ENCODE results near the gene NFASC. TPM values are rescaled to one million over a fixed set of nuclear protein-coding genes. Genes with fewer than 3 reads are reported as not detected.

The NFASC gene
- total and polyA plus RNA-seq, 9 of the 15 experiments (the other 6 are each of a cell fraction or from before 2014, with no cell fraction given): 0.03 to 0.16 (median 0.06) TPM; not detected in 6

- H3K4me3 ChIP-seq: no peak overlapping the region
- WGBS (ENCODE audit: insufficient coverage, low coverage, missing lambda C conversion rate): 2% methylated on average over 4 of the region's 4 CpGs
- POLR2A ChIA-PET: interaction anchor here (0.5 to 1.0 kb wide), 3 partner anchors 12 to 421 kb away, joined by 3 read pairs; no protein-coding TSS in a partner anchor
- in situ Hi-C loops (cut with MboI): no loop called here
- H3K27me3 ChIP-seq (ENCODE audit: control insufficient read depth in 2 of 2, insufficient read depth in 2 of 2, low read length in 2 of 2): peaks cover 7 to 11% of the 10 kb centered on the region in 2 experiments; a peak in 3 of 5 replicates
- CTCF ChIA-PET (ENCODE audit: low intra/inter-chr PET ratio): interaction anchor here (0.6 kb wide), 1 partner anchor 1252 kb away, joined by 5 read pairs; no protein-coding TSS in a partner anchor
- DNase-seq (ENCODE audit: extremely low read depth in 1 of 4, low spot score in 3 of 4): no peak
- no peak overlapping the region for H2AFZ ChIP-seq (ENCODE audit: low read depth, low read length)
- no peaks in the 10 kb centered on the region for H3K9me1 ChIP-seq (ENCODE audit: control insufficient read depth, insufficient read depth, low read length)
- no TSS peak for BruUV-seq (replicated peaks)
- no peak for FAIRE-seq
- H3K9me3 ChIP-seq (replicated peaks; ENCODE audit: control insufficient read depth, insufficient read depth, low read depth, low read length): no peaks in the 10 kb centered on the region
- H4K20me1 ChIP-seq (replicated peaks; ENCODE audit: control insufficient read depth, insufficient read depth, low read length): peaks cover 12% of the 10 kb centered on the region; the same call in 1 of the 2 replicates
- H3K4me1 ChIP-seq (replicated peaks in 1 of 2; ENCODE audit: control insufficient read depth in 2 of 2, insufficient read depth in 2 of 2, low read length in 2 of 2): no peaks in the 10 kb centered on the region
- H3K79me2 ChIP-seq (ENCODE audit: control insufficient read depth, insufficient read depth, low read length): no peaks in the 10 kb centered on the region
- TF ChIP-seq ZSCAN29 (IDR thresholded peaks at IDR 0.05) (no peak), TCFL5 (CRISPR knock-in tag; conservative IDR thresholded peaks at IDR 0.05) (no peak), CBX2 (IDR thresholded peaks at IDR 0.05; ENCODE audit: insufficient read depth, low read length, poor library complexity, severe bottlenecking) (no peak), SMAD4 (CRISPR knock-in tag; conservative IDR thresholded peaks at IDR 0.05) (no peak), ZC3H11A (IDR thresholded peaks at IDR 0.05; ENCODE audit: low read depth, low read length) (no peak), SP1 (CRISPR knock-in tag; IDR thresholded peaks at IDR 0.05) (no peak), BRD4 (IDR thresholded peaks at IDR 0.05) (no peak), PRDM10 (IDR thresholded peaks at IDR 0.05; ENCODE audit: partially characterized antibody) (no peak)
- TF ChIP-seq, protein P1, sequence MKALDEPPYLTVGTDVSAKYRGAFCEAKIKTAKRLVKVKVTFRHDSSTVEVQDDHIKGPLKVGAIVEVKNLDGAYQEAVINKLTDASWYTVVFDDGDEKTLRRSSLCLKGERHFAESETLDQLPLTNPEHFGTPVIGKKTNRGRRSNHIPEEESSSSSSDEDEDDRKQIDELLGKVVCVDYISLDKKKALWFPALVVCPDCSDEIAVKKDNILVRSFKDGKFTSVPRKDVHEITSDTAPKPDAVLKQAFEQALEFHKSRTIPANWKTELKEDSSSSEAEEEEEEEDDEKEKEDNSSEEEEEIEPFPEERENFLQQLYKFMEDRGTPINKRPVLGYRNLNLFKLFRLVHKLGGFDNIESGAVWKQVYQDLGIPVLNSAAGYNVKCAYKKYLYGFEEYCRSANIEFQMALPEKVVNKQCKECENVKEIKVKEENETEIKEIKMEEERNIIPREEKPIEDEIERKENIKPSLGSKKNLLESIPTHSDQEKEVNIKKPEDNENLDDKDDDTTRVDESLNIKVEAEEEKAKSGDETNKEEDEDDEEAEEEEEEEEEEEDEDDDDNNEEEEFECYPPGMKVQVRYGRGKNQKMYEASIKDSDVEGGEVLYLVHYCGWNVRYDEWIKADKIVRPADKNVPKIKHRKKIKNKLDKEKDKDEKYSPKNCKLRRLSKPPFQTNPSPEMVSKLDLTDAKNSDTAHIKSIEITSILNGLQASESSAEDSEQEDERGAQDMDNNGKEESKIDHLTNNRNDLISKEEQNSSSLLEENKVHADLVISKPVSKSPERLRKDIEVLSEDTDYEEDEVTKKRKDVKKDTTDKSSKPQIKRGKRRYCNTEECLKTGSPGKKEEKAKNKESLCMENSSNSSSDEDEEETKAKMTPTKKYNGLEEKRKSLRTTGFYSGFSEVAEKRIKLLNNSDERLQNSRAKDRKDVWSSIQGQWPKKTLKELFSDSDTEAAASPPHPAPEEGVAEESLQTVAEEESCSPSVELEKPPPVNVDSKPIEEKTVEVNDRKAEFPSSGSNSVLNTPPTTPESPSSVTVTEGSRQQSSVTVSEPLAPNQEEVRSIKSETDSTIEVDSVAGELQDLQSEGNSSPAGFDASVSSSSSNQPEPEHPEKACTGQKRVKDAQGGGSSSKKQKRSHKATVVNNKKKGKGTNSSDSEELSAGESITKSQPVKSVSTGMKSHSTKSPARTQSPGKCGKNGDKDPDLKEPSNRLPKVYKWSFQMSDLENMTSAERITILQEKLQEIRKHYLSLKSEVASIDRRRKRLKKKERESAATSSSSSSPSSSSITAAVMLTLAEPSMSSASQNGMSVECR (CRISPR knock-in tag; IDR thresholded peaks at IDR 0.05): no peak
- TF ChIP-seq, protein P2, sequence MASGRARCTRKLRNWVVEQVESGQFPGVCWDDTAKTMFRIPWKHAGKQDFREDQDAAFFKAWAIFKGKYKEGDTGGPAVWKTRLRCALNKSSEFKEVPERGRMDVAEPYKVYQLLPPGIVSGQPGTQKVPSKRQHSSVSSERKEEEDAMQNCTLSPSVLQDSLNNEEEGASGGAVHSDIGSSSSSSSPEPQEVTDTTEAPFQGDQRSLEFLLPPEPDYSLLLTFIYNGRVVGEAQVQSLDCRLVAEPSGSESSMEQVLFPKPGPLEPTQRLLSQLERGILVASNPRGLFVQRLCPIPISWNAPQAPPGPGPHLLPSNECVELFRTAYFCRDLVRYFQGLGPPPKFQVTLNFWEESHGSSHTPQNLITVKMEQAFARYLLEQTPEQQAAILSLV (tag; IDR thresholded peaks at IDR 0.05): no peak
- H3K36me3 ChIP-seq (ENCODE audit: control insufficient read depth, insufficient read depth, low read length): no peaks in the 10 kb centered on the region
- no peak overlapping the region for H3K4me2 ChIP-seq (ENCODE audit: insufficient read depth, low read length)
- H3K27ac ChIP-seq (ENCODE audit: extremely low read depth, low read depth, low read length): no peak overlapping the region
- intact Hi-C loops (cut with micrococcal nuclease): no loop called here
- H3K9ac ChIP-seq (ENCODE audit: insufficient read depth in 1 of 2, low read depth in 2 of 2, low read length in 2 of 2): no peak overlapping the region
- no peak for ATAC-seq
Observed at GRCh38 chr1:204834752-204835151, 35.9 kb upstream of the NFASC start.

Data from K562 (cell line).